Renal cortical epithelial cell (primary cell): ENCODE results near the gene MYO5B. TPM values are rescaled to one million over a fixed set of nuclear protein-coding genes. Genes with fewer than 3 reads are reported as not detected.

Experiments
- DNase-seq: peaks from one replicate; pipeline ENCODE4 v3.0.0-alpha.2; 2011; ENCODE audit warnings: low read depth
- total RNA-seq: library from RNA; depleted of rRNA; stranded (reverse); fragments of >200 nt; gene quantifications from 2 replicates; pipeline ENCODE4 v1.2.3, GENCODE V29; 2014

The MYO5B gene
- total RNA-seq, 1 donor from 2014 or later: 50.0 TPM

- no peak for DNase-seq
Observed at GRCh38 chr18:49970319-49970718, 224.6 kb downstream of the MYO5B start.

- DNase-seq: peak; percentile 88
Observed at GRCh38 chr18:49968644-49969309, 226.2 kb downstream of the MYO5B start.

DNA sequence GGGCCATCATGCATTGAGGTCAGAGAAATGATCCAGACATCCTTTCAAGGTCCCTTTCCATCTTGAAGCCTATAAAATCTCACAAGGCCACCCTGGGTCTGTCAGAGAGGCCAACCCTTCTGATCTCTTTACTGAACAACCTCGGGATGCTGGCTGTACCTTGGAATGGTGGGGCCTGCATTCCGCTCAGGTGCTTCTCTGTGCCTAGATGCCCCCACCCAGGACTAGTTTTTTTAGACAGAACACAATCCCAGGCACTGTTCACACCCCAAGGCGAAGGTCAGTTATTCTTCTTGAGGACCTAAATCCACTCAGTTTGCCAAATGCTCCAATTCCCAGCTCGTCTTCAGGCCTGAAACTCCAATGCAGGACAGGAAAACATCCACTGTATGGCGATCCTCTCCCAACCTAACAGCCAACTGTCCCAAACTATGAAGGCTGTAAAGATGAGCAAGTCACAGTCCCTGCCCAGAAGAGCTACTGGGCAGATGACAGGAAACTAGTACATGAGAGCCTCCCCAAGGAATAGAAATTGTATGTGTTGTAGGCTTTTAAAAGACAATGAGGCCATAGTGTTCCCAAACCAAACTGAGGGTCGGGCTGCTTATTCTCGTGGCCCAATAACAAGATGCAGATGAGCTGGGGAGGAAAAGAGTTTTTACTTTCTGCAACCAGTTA lies 227.2 kb downstream of the MYO5B start:
- peak; percentile 1 for DNase-seq

- DNase-seq: peak; percentile 98
Observed at GRCh38 chr18:49967171-49967570, 227.8 kb downstream of the MYO5B start.

DNA sequence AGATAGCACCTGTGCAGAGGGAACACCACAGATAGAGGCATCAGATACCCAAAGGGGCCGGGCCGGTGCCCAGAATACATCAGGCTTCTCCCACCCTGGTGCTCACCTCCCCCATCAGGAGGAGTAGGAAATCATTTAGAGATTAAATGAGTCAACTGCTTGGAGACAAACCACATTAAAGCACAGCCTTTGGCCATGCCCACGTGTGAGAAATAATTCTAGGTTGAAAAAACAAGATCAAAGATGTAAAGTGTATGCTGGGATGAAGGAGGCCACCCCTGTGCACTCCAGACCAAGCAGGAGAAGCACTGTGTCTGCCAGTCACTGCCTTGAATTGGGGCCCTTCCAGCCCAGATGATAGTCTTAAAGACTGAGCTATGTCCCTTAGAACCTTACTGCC lies 228.9 kb downstream of the MYO5B start:
- peak; percentile 94 for DNase-seq

DNA sequence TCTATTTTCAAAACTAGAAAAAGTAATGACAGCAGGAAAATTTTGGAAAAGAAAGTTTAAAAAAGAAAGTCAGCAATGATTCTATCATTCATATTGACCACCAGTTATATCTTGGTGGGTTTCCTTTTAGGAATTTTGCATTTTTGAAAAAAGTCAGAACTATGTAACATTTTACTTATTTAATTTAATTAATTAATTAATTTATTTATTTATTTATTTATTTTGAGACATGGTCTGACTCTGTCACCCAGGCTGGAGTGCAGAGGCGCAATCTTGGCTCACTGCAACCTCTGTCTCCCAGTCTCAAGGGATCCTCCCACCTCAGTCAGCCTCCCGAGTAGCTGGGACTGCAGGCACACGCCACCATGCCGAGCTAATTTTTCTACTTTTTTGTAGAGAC lies 231.7 kb downstream of the MYO5B start:
- DNase-seq: no peak

- no peak for DNase-seq
Observed at GRCh38 chr18:49961271-49961670, 233.7 kb downstream of the MYO5B start.

GRCh38 chr18:49960376-49960775 lies 234.6 kb downstream of the MYO5B start:
- DNase-seq: no peak

GRCh38 chr18:49959176-49959575 lies 235.8 kb downstream of the MYO5B start:
- no peak for DNase-seq

DNA sequence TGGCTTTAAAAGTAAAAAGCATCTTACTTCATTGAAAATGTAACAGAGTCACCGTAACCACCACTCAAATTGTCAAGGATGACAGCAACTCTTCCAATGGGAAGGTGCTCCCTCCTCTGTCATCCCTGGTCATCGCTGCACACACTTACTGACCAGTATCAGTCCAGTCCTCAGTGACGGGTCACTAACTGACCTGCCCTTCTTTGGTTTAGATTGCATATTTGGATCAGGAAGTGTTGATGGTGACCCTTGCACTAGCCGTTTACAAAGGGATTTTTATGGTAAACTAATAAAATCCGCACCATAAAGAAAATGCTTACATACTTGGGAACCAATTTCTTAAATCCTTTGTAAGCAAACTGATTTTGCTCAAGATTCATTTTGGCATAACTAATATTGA lies 239.7 kb downstream of the MYO5B start:
- DNase-seq: no peak

GRCh38 chr18:49953391-49953790 lies 241.6 kb downstream of the MYO5B start:
- DNase-seq: no peak

GRCh38 chr18:49949951-49950395 lies 245.0 kb downstream of the MYO5B start:
- DNase-seq: no peak

- DNase-seq: no peak
Observed at GRCh38 chr18:49948975-49949374, 246.0 kb downstream of the MYO5B start.

- DNase-seq: peak; percentile 54
Observed at GRCh38 chr18:49944663-49945062, 250.3 kb downstream of the MYO5B start.

GRCh38 chr18:49936821-49937220 lies 258.1 kb downstream of the MYO5B start:
- no peak for DNase-seq

DNA sequence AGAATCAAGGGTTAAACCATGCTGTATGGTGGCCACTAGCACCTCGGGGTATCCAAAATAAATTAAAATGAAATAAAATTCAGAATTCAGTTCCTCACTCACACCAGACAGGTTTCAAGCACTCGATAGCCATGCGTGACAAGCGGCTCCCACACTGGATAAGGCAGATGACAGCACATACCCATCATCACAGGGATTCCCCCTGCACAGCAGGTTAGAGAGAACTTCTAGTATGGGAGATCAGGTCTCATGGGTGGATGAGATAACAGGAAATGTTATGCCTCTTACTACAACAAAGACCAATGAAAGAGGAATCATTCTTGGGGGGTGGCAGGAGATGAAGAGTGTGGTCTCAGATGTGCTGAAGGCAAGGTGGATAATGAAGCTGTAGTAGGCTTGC lies 259.7 kb downstream of the MYO5B start:
- DNase-seq: no peak

DNA sequence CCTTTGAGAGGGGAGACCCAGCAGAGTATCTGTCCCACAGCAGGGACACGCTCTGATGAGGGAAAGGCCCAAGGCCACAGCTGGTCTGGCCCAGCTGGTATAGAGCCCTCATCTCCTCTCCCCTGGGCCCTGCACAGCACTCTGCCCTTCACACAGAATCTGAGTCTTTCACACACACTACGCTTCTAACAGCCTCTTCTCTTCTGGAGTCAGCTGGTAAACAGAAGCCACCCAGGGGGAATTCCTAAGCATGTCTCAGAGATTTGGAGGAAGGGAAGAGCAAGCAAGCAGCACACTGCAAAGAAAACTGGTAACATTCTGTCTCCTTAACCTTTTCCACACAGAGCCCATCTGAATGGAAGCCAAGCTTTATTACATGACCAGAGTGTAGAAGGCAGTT lies 260.5 kb downstream of the MYO5B start:
- DNase-seq: no peak

GRCh38 chr18:49933530-49934128 lies 261.3 kb downstream of the MYO5B start:
- no peak for DNase-seq

DNA sequence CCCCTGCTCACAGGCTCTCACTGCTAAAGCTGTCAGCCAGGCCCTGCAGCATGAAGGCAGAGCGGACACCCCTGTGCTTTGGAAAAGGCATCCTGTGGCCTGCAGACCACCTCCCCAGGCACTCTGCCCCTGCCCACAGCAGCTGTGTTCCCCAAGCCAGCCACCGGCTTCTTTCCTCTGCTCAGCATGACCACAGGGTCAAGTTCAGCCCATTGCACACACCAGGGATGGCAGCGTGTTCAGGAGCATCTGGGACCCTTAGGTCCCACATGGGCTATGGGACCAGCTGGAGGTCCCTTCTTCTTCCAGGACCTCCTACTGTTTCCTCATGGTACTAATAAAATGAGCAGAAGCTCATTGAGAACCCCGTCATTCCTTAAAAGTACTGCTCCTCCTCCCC lies 263.2 kb downstream of the MYO5B start:
- DNase-seq: no peak

DNA sequence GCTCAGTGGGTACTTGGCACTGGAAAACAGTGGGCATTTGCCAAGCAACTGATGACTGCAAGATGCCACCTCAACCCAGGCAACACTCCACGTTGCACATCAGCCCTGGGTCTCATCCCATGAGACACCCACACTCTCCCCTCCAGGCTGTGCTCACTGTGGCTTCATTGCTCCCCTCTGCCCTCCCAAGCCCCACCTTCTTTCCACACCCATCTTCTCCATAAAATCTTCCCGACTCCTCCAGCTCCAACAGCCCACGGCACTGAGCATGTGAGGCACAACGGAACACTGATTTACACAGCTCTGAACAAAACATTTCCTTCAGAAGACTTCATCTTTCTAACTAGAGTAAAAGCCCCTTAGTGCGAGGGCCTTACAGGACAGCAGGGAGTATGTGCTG lies 263.8 kb downstream of the MYO5B start:
- DNase-seq: no peak

DNA sequence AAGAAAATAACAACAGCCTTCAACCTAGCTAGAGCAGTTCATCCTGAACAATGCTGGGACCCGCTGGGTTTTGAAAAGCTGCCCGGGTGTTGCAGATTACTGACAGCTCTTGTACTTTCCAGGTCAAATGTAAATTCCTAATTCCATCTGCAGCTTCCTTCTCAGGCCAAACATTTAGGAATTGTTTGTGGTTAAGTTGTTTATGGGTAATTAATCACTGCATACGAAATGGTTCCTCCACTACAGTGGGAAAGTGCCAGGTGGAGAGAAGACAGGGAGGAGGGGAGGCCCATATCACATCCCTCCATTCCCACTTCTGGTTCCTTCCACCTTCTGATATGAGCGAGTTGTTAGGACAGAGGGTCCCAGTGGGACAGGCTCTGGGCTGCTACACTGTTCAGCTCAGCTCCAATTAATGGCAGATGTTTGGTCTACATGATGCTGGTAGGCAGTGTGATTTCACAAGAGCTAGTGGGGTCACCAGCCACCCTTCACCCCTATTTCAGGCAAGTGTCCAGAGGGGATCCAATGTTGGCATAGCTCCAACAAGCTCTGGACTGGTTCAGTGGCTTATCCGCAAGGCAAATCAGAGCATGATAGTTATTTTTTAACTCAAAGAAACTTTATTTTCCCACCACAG lies 268.7 kb downstream of the MYO5B start:
- peak; percentile 81 for DNase-seq

DNA sequence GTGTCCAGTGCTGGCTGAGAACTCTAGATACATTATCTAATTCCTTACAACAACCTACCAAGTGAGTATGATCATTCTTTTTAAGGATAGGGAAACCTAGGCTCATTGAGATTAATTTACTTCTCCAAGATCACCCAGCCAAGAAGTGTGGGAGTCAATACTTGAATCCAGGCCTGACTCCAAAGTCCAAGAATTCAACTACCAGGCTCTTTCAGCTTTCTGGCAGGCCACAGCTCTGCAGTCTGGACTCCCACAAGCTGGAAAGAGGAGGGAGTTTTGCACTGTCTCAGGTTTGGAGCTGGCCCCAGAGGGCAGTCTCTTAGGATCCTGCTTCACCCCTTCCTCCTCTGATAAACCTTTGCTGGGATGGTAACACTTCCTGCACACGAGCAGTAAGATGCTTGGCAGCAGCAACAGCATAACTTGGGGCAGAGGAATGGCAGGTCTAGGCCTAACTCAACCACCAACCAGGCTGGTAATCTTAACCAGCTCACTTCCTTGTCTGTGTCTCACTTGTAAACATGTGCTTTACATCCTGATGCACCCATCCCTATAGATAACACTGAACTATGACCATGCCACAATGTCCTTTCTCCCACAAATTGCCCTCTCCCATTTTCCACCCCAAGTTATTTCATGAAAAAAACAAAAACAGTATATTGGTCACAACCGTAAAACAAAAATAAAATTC lies 270.5 kb downstream of the MYO5B start:
- no peak for DNase-seq
